Naive thymus-derived CD4-positive, alpha-beta T cell (primary cell): ENCODE measurements around the gene ZKSCAN1. TPM values are rescaled to one million over a fixed set of nuclear protein-coding genes. Genes with fewer than 3 reads are reported as not detected.
"Not testable (repeated sequence)": the region's sequence is repeated elsewhere in the genome, so short reads cannot be mapped to it uniquely, and the experiment has no call there.

Experiments
- ATAC-seq: fragments of 150-1000 bp; cut with Tn5 transposase; 2 replicates; pipeline ENCODE4 v1.10.0; 2021; ENCODE audit warnings: mild to moderate bottlenecking, moderate library complexity
- CTCF ChIA-PET: fragments of 350-600 bp; sonication (Branson Sonifier 250); formaldehyde crosslinking; loops from one replicate; lab custom pipeline; 2021; ENCODE audit warnings: antibody characterized with exemption; lab: Charles Lee
- POLR2A ChIA-PET: fragments of 350-600 bp; sonication (Branson Sonifier 250); formaldehyde crosslinking; loops from one replicate; lab custom pipeline; 2021; ENCODE audit warnings: antibody characterized with exemption, inconsistent platforms; lab: Charles Lee
- DNase-seq, 9 donors: peaks; one replicate each; pipeline versions ENCODE4 v3.0.0 to v3.0.0-alpha.2; 2020 to 2022; ENCODE audit warnings: mixed read lengths in 1 of 9
- H3K27ac ChIP-seq: one replicate; pipeline ENCODE4 v1.7.0; 2013; ENCODE audit warnings: mild to moderate bottlenecking, low read depth, low read length, moderate library complexity
- H3K27me3 ChIP-seq, 2 donors: one replicate each; pipeline ENCODE4 v1.7.0; 2013; ENCODE audit warnings: low read length in 2 of 2, mild to moderate bottlenecking in 2 of 2, moderate library complexity in 2 of 2; ENCODE audit not compliant: control insufficient read depth in 2 of 2, insufficient read depth in 2 of 2
- H3K36me3 ChIP-seq, 3 experiments: 1 replicate in 2 of 3; 2 replicates in 1 of 3; pipeline ENCODE4 v1.7.0; 2013; ENCODE audit warnings: low read length in 3 of 3, mild to moderate bottlenecking in 3 of 3, moderate library complexity in 1 of 3; ENCODE audit not compliant: insufficient read depth in 3 of 3, control insufficient read depth in 2 of 3
- H3K4me1 ChIP-seq, 2 donors: one replicate each; pipeline ENCODE4 v1.7.0; 2013; ENCODE audit warnings: low read length in 2 of 2, mild to moderate bottlenecking in 2 of 2, moderate library complexity in 1 of 2; ENCODE audit not compliant: control insufficient read depth in 2 of 2, insufficient read depth in 2 of 2
- H3K4me3 ChIP-seq: 2 replicates; pipeline ENCODE4 v1.7.0; 2013; ENCODE audit warnings: mild to moderate bottlenecking, low read length
- H3K9me3 ChIP-seq, 3 experiments: 1 replicate in 2 of 3; 2 replicates in 1 of 3; pipeline ENCODE4 v1.7.0; 2013; ENCODE audit warnings: low read length in 3 of 3; ENCODE audit not compliant: control insufficient read depth in 2 of 3
- H3K27ac Mint-ChIP-seq, 9 donors: one replicate each; pipeline ENCODE4 v1.8.0; 2020 to 2022; ENCODE audit warnings: mixed read lengths in 9 of 9, mild to moderate bottlenecking in 8 of 9, moderate library complexity in 5 of 9, inconsistent platforms in 2 of 9
- H3K27me3 Mint-ChIP-seq, 5 donors: one replicate each; pipeline ENCODE4 v1.8.0; 2021 to 2022; ENCODE audit warnings: mixed read lengths in 5 of 5, mild to moderate bottlenecking in 1 of 5
- H3K36me3 Mint-ChIP-seq, 5 donors: one replicate each; pipeline ENCODE4 v1.8.0; 2020 to 2022; ENCODE audit warnings: mixed read lengths in 5 of 5, mild to moderate bottlenecking in 3 of 5, inconsistent platforms in 1 of 5
- H3K4me1 Mint-ChIP-seq, 7 donors: one replicate each; pipeline ENCODE4 v1.8.0; 2020 to 2022; ENCODE audit warnings: mixed read lengths in 7 of 7, mild to moderate bottlenecking in 3 of 7, inconsistent platforms in 1 of 7
- H3K4me3 Mint-ChIP-seq, 10 donors: one replicate each; pipeline ENCODE4 v1.8.0; 2020 to 2022; ENCODE audit warnings: mild to moderate bottlenecking in 10 of 10, mixed read lengths in 10 of 10, moderate library complexity in 6 of 10, inconsistent platforms in 2 of 10
- H3K9me3 Mint-ChIP-seq, 11 donors: one replicate each; pipeline ENCODE4 v1.8.0; 2020 to 2022; ENCODE audit warnings: mixed read lengths in 11 of 11, mild to moderate bottlenecking in 4 of 11, inconsistent platforms in 1 of 11, moderate library complexity in 1 of 11
- intact Hi-C, 2 donors: fragments of 100-400 bp; cut with micrococcal nuclease; formaldehyde crosslinking; loops; one replicate each; pipeline ENCODE4 v1.15.1; 2023
- polyA plus RNA-seq, 2 donors: library from polyadenylated mRNA; unstranded; fragments of 300-500 nt; fragmentation: Illumina TruSeq; gene quantifications; one replicate each; pipeline ENCODE4 v1.2.3, GENCODE V29; 2021
- total RNA-seq, 6 experiments: library from RNA in 5 of 6; stranded (reverse) in 5 of 6; gene quantifications; 1 replicate in 5 of 6; 2 replicates in 1 of 6; pipeline ENCODE4 v1.2.3 and lab custom pipeline; 2021 to 2026

Gene ZKSCAN1
- total and polyA plus RNA-seq, 7 experiments from 2014 or later = 47.0 to 103 (median 57.5) TPM

GRCh38 chr7:99987306-99987705, 28.1 kb upstream of the ZKSCAN1 start:
- intact Hi-C loops, ATAC-seq, H3K36me3 ChIP-seq, H3K27ac ChIP-seq, H3K4me1 ChIP-seq, H3K4me3 ChIP-seq, H3K4me3 Mint-ChIP-seq, H3K27me3 ChIP-seq, H3K9me3 ChIP-seq, H3K4me1 Mint-ChIP-seq, H3K36me3 Mint-ChIP-seq, DNase-seq, H3K9me3 Mint-ChIP-seq, H3K27ac Mint-ChIP-seq, POLR2A ChIA-PET: not testable (repeated sequence)
- CTCF ChIA-PET = interaction anchor here (2.0 to 7.3 kb wide), 2 partner anchors 72 to 141 kb away, joined by 7 to 102 read pairs; partner anchors contain the start of gene TRIM4
- H3K27me3 Mint-ChIP-seq = peaks cover 0 to 26% (median 4%) of the 10 kb centered on the region in 5 donors

- no peaks in the 10 kb centered on the region for H3K9me3 ChIP-seq
- H3K4me3 ChIP-seq = no peak overlapping the region
- H3K36me3 Mint-ChIP-seq = no peaks in the 10 kb centered on the region
- H3K27ac ChIP-seq = no peak overlapping the region
- H3K36me3 ChIP-seq = no peaks in the 10 kb centered on the region
- peaks cover 0 to 26% (median 4%) of the 10 kb centered on the region in 5 donors for H3K27me3 Mint-ChIP-seq
- intact Hi-C loops = no loop called here
- H3K27me3 ChIP-seq = no peaks in the 10 kb centered on the region
- H3K27ac Mint-ChIP-seq = no peak overlapping the region
- H3K9me3 Mint-ChIP-seq = peaks cover 0 to under 1% (median 0%) of the 10 kb centered on the region in 11 donors
- ATAC-seq = no peak
- CTCF ChIA-PET = interaction anchor here (2.0 to 7.3 kb wide), 2 partner anchors 73 to 141 kb away, joined by 7 to 102 read pairs; partner anchors contain the start of gene TRIM4
- H3K4me1 ChIP-seq = no peaks in the 10 kb centered on the region
- no peak for DNase-seq
- POLR2A ChIA-PET = interaction anchor here (1.3 kb wide), 1 partner anchor 68 kb away, joined by 3 read pairs; the partner anchor contains the start of gene TRIM4
- no peak overlapping the region for H3K4me3 Mint-ChIP-seq
- H3K4me1 Mint-ChIP-seq = peaks cover 0 to 5% (median 4%) of the 10 kb centered on the region in 7 donors
Observed at GRCh38 chr7:99987846-99988245, 27.6 kb upstream of the ZKSCAN1 start.

GRCh38 chr7:99990460-99990852, 24.9 kb upstream of the ZKSCAN1 start:
- ATAC-seq (no peak), DNase-seq (no peak)
- Mint-ChIP-seq H3K4me1 (peaks cover 0 to 12% (median 5%) of the 10 kb centered on the region in 7 donors), H3K4me3 (peak overlapping the region in 2 of 10 donors; percentile 28 to 53), H3K36me3 (no peaks in the 10 kb centered on the region), H3K27ac (no peak overlapping the region), H3K27me3 (peaks cover 0 to 22% (median 0%) of the 10 kb centered on the region in 5 donors), H3K9me3 (no peaks in the 10 kb centered on the region)
- H3K36me3 ChIP-seq = no peaks in the 10 kb centered on the region
- H3K27me3 ChIP-seq = no peaks in the 10 kb centered on the region
- ChIA-PET CTCF (interaction anchor here (0.7 to 7.3 kb wide), 12 partner anchors 14 to 438 kb away, joined by 3 to 102 read pairs (median 4); partner anchors contain the start of genes FAM200A and TRIM4), POLR2A (interaction anchor here (1.3 kb wide), 1 partner anchor 71 kb away, joined by 6 read pairs; the partner anchor contains the start of gene TRIM4)
- no peak overlapping the region for H3K27ac ChIP-seq
- H3K4me1 ChIP-seq = no peaks in the 10 kb centered on the region
- no peaks in the 10 kb centered on the region for H3K9me3 ChIP-seq
- H3K4me3 ChIP-seq = no peak overlapping the region
- intact Hi-C loops = loop anchor here (2.0 to 10.0 kb wide), 6 partner anchors 258 to 486 kb away; partner anchors contain the start of genes ZKSCAN5 (in 1 of the 2) and ZNF394 (in 1 of the 2)

- CTCF ChIA-PET = interaction anchor here (0.7 to 7.3 kb wide), 5 partner anchors 13 to 466 kb away, joined by 4 to 102 read pairs (median 4); partner anchors contain the start of genes TRIM4 and ZKSCAN1
- H3K9me3 ChIP-seq, H3K27ac ChIP-seq, H3K36me3 ChIP-seq, DNase-seq, H3K27me3 ChIP-seq, H3K27ac Mint-ChIP-seq, H3K36me3 Mint-ChIP-seq, H3K9me3 Mint-ChIP-seq, H3K4me3 Mint-ChIP-seq, H3K4me3 ChIP-seq, H3K4me1 ChIP-seq, ATAC-seq: not testable (repeated sequence)
- Mint-ChIP-seq H3K4me1 (peaks cover 0 to 12% (median 5%) of the 10 kb centered on the region in 7 donors), H3K27me3 (peaks cover 0 to 17% (median 0%) of the 10 kb centered on the region in 5 donors)
- intact Hi-C loops = loop anchor here (1.0 to 10.0 kb wide), 9 partner anchors 12 to 487 kb away; partner anchors contain the start of genes GJC3 (in 1 of the 2), ZKSCAN5 (in 1 of the 2) and ZNF394 (in 1 of the 2)
- POLR2A ChIA-PET = interaction anchor here (0.8 kb wide), 1 partner anchor 58 kb away, joined by 4 read pairs; the partner anchor contains the start of gene ZSCAN21
Observed at GRCh38 chr7:99991543-99991942, 23.9 kb upstream of the ZKSCAN1 start.

- H3K4me1 ChIP-seq = peaks cover 0 to 11% of the 10 kb centered on the region in 2 donors
- ChIA-PET CTCF (interaction anchor here (0.5 to 7.3 kb wide), 7 partner anchors 13 to 467 kb away, joined by 3 to 102 read pairs (median 4); partner anchors contain the start of genes TRIM4 and ZKSCAN1), POLR2A (interaction anchor here (0.6 to 1.2 kb wide), 2 partner anchors 9 to 138 kb away, joined by 3 read pairs; no protein-coding TSS in a partner anchor)
- no peaks in the 10 kb centered on the region for H3K36me3 ChIP-seq
- Mint-ChIP-seq H3K27me3 (peaks cover 0 to 17% (median 0%) of the 10 kb centered on the region in 5 donors), H3K4me3 (no peak overlapping the region), H3K27ac (no peak overlapping the region), H3K36me3 (peaks cover 0 to 3% (median 0%) of the 10 kb centered on the region in 5 donors), H3K9me3 (no peaks in the 10 kb centered on the region), H3K4me1 (peaks cover 7 to 17% (median 14%) of the 10 kb centered on the region in 7 donors)
- H3K9me3 ChIP-seq = no peaks in the 10 kb centered on the region
- intact Hi-C loops = loop anchor here (5.0 to 10.0 kb wide), 4 partner anchors 352 to 488 kb away; partner anchors contain the start of genes ZKSCAN5 (in 1 of the 2) and ZNF394 (in 1 of the 2)
- no peak for ATAC-seq
- no peaks in the 10 kb centered on the region for H3K27me3 ChIP-seq
- DNase-seq = no peak
- H3K27ac ChIP-seq = no peak overlapping the region
- H3K4me3 ChIP-seq = no peak overlapping the region
Observed at GRCh38 chr7:99992330-99993038, 22.9 kb upstream of the ZKSCAN1 start.

GRCh38 chr7:99994819-99995218, 20.6 kb upstream of the ZKSCAN1 start:
- intact Hi-C loops = loop anchor here (1.0 to 10.0 kb wide), 9 partner anchors 58 to 490 kb away; partner anchors contain the start of genes ZKSCAN5 (in 1 of the 2), ZNF3 (in 1 of the 2), ZNF394 (in 1 of the 2) and ZSCAN25 (in 1 of the 2)
- Mint-ChIP-seq H3K27ac (peak overlapping the region in 1 of 9 donors; percentile 36), H3K27me3 (peaks cover 0 to 9% (median 0%) of the 10 kb centered on the region in 5 donors), H3K36me3 (peaks cover 0 to 3% (median 0%) of the 10 kb centered on the region in 5 donors), H3K4me1 (peaks cover 9 to 24% (median 21%) of the 10 kb centered on the region in 7 donors), H3K9me3 (no peaks in the 10 kb centered on the region), H3K4me3 (no peak overlapping the region)
- Histone ChIP-seq H3K4me1 (peaks cover 7 to 11% of the 10 kb centered on the region in 2 donors), H3K4me3 (no peak overlapping the region), H3K27me3 (no peaks in the 10 kb centered on the region), H3K36me3 (no peaks in the 10 kb centered on the region), H3K9me3 (no peaks in the 10 kb centered on the region), H3K27ac (no peak overlapping the region)
- DNase-seq (no peak), ATAC-seq (no peak)
- POLR2A ChIA-PET = interaction anchor here (0.9 to 4.3 kb wide), 4 partner anchors 21 to 130 kb away, joined by 3 to 42 read pairs (median 16); partner anchors contain the start of genes TRIM4 and ZKSCAN1
- CTCF ChIA-PET = interaction anchor here (1.2 to 1.7 kb wide), 3 partner anchors 75 to 469 kb away, joined by 3 to 7 read pairs (median 3); partner anchors contain the start of gene TRIM4
